ENCODE measurements around the gene SSX1.
"Not testable (repeated sequence)": the region's sequence is repeated elsewhere in the genome, so short reads cannot be mapped to it uniquely, and the experiment has no call there.

Gene SSX1
- total RNA-seq: 0 reads per million in 2 donors

DNA sequence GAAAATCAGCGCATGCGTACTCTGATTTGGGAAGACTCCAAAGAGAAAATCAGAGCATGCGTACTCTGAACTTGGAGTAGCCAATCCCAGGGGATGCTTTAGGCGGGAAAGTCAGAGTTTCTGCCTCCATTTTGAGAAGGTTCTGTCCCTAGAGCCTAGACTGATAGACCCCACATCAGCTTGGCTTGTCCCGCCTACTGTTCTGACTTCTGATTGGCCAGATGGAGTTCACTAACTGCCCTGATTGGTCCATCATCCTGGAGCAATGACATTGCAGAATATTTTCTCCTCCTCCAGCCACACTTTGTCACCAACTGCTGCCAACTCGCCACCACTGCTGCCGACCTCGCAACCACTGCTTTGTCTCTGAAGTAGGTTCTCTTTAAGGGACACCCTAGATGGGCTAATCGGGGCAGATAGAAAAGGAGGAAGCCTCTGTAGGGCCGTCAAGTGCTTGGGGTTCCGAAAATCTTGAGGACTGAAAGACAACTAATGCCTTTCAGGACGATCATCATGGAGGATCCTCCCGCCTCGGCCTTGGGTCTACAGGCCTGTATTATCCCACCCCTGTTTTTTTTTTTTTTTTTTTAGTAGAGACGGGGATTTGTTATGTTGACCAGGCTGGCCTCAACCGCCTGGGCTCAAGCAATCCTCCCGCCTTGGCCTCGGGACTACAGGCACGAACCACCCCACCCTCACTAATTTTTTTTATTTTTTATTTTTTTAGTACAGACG is at the start of gene SSX1:
SSX1 (plus strand) TSS at position 331 of the 735 bp plus-strand sequence. CDS start 1,850 bp downstream, outside the sequence.
- DNase-seq: not testable (repeated sequence)

GRCh38 chrX:48214341-48214740 is 40.9 kb upstream of the SSX1 start:
- not testable (repeated sequence) for DNase-seq

DNA sequence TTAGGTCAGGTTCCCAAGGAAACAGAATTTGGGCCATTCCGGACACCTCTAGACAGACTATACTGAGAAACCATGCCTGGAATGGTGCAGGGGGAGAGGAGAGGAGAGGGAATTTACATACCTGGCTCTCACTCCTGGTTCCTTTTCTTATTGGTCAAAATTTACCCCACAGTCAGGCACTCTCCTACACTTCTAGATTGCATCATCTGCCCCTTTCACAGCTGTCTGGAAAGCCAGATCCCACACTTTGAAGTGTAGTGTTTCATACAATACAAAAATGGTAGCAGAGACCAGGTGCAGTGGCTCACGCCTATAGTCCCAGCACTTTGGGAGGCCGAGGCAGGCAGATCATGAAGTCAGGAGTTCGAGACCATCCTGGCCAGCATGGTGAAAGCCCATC is 31.0 kb upstream of the SSX1 start:
- DNase-seq: not testable (repeated sequence)

GRCh38 chrX:48252945-48253344 is 2.2 kb upstream of the SSX1 start:
- DNase-seq: not testable (repeated sequence)

DNA sequence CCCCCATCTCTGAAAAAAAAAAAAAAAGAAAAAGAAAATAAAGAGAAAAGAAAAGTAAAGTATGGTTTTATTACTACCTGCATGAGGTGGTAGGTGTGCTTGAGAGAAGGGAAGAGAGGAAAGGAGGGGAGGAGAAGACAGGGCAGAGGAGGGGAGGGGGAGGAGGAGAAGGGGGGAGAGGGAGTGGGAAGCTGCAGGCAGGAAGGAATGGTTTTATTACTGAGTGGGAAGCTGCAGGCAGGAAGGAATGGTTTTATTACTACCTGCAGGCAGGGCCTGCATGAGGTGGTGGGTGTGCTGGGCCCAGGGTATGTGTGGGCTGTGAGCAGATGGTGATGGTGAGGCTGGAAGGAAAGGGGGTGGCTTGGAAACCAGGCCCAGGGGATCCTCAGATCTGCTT is 19.2 kb downstream of the SSX1 start:
- DNase-seq: not testable (repeated sequence)

- peak in 1 of 5 experiments; percentile 0 for DNase-seq
Measured at GRCh38 chrX:48278958-48279357, 23.8 kb downstream of the SSX1 start.

GRCh38 chrX:48280729-48281128 is 25.5 kb downstream of the SSX1 start:
- DNase-seq: not testable (repeated sequence)

- DNase-seq: no peak
Measured at GRCh38 chrX:48306175-48306574, 51.0 kb downstream of the SSX1 start.

GRCh38 chrX:48313996-48314395 is 58.8 kb downstream of the SSX1 start:
- not testable (repeated sequence) for DNase-seq

Data from T-helper 2 cell (primary cell).